Stromal cell of bone marrow (primary cell): ENCODE measurements around the gene C2orf42.
A peak's percentile ranks its signal among the peaks of the same experiment; 100 is the strongest.
"Not testable (repeated sequence)": the region's sequence is repeated elsewhere in the genome, so short reads cannot be mapped to it uniquely, and the experiment has no call there.

ENCODE experiments used
- DNase-seq: peaks from one replicate; pipeline ENCODE4 v3.0.0-alpha.2; 2012; ENCODE audit warnings: low read depth

The C2orf42 gene

GRCh38 chr2:70169654-70170245, 21.1 kb downstream of the C2orf42 start:
- not testable (repeated sequence) for DNase-seq

DNA sequence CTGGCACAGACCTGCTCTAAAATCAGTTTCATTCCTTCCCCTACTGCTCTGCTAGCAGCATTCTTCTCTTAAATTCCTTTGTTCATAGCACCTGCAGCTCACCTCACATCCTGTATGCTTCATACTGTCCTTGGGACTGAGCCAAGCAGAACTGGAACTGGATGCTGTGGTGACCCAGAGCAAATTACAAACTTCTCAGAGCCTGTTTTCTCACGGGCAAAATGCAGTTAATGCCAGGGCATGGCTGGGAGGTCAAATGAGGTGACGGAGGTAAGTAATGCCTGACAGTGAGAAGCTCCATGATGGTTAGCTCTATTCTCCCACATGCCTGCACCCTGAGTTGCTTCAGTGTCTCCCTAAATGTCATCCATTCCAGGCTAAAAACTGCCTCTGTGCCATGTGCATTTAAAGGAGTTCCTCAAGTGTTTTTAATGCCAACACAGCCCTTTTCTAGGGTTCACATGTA, 29.7 kb downstream of the C2orf42 start:
- DNase-seq: no peak

GRCh38 chr2:70160545-70160944, 30.3 kb downstream of the C2orf42 start:
- DNase-seq: no peak

DNA sequence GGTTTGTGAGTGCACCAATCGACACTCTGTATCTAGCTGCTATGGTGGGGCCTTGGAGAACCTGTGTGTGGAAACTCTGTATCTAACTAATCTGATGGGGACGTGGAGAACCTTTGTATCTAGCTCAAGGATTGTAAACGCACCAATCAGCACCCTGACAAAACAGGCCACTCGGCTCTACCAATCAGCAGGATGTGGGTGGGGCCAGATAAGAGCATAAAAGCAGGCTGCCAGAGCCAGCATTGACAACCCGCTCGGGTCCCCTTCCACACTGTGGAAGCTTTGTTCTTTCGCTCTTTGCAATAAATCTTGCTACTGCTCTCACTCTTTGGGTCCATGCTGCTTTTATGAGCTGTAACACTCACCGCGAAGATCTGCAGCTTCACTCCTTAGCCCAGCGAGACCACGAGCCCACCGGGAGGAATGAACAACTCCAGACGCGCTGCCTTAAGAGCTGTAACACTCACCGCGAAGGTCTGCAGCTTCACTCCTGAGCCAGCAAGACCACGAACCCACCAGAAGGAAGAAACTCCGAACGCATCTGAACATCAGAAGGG, 41.6 kb downstream of the C2orf42 start:
- not testable (repeated sequence) for DNase-seq

- DNase-seq: not testable (repeated sequence)
These were observed 42.5 kb downstream of the C2orf42 start for GRCh38 chr2:70148211-70148760.

DNA sequence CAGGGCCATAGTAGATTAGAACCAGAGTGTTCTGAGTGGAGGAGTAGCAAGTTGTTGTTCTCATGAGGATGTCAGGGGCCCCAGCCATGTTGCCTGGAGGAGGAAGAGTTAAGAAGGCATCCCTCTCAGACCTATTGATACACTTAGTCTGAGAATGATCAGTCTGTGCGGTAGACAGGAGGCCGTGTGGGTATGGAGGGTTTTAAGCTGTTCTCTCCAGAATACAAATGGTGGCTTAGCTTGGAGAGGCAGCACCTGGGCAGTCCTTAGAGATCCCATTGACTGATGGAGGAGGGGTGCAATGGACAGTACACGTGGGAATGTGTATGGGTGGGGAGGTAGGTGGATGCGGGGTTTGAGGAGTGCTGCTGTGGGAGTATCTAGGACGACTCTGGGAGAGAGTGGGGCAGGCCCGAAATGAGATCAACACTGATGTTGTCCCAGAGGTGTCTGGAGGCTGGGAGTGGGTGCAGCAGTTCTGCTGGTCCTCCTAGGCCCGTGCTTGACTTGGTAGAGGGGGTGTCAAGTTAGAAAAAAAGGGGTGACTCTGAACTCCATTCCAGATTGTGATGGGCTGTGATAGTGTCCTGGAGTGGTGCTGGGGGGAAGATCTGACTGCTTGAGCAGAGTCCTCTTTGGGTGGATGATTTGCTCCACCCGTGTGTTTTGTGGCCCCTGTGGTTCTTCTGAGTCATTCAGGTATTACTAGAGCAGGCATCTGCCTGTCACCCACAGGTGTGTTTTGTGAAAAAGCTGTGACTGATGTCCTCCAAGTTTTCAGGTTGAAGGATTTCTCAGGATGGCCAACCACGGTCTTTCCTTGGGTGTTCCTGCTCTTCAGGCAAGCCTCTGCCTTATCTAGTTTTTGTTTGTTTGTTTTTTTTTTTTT, 44.7 kb downstream of the C2orf42 start:
- DNase-seq: no peak

DNA sequence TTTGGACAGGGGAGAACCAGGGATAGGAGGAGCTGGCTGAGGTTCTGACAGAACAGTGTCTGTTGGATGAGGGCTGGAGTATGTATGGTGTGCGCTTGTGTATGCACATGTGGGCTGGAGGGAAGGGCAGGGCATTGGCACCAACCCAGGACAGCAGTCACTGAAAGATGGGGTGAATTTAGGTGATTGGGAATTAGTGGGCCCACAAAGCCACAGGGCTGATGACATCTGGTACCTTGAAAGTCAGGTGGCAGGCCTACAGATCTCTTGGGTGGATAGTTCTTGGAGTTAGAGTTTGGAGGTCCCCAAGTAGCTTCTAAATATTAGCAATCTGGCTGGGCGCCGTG, 45.7 kb downstream of the C2orf42 start:
- DNase-seq: no peak

DNA sequence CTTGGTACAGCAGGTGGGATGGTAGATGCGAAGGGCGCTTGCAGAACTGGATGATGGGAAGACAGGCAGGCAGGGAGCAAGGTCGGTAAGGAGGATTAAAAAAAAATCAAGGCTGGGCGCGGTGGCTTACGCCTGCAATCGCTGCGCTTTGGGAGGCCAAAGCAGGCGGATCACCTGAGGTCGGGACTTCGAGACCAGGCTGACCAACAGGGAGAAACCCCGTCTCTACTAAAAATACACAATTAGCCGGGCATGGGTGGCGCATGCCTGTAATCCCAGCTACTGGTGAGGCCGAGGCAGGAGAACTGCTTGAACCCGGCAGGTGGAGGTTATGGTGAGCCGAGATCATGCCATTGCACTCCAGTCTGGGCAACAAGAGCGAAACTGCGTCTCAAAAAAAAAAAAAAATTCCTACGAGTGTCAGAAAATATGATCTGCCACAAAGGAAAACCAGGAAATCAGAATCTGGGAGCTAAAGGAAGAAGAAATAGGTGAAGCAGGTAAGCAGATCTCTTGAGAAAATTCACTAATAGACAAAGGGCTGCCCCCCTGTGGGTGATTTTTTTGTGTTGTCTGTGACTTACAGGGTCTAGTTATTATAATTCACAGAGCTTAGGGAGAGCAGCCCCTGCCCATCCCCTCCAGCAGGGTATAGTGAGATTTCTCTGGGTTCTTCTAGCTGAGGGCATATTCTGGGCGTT, 46.2 kb downstream of the C2orf42 start:
- DNase-seq: no peak

DNA sequence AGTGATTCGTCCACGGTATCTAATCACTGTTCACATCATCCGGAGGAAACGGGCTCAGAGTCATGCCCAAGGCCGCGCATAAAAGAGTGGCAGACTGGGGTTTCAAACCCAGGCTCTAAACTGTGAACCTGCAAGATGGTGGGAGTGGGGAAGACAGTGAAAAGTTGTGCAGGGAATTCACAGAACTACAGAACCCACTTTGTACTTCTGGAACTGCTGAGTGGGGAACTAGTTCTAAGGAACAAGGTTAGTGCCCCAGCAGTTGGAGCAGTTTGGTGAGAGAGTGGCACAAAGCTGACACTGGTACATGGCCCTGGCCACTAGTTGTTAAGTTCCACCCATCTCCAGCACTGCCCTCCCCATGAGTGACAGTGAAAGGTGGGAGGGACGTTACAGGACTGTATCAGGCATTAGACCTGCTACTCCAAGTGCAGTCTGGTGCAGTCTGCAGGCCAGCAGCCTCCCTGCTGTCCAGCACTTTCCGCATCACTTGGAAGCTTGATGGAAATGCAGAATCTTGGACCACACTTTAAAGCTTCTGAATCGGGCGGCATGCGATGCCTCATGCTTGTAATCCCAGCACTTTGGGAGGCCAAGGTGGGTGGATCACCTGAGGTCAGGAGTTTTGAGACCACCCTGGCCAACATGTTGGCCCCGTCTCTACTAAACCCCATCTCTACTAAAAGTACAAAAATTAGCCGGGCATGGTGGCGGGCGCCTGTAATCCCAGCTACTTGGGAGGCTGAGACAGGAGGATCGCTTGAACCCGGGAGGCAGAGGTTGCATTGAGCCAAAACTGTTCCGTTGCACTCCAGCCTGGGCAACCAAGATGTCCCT, 47.3 kb downstream of the C2orf42 start:
- DNase-seq: no peak

GRCh38 chr2:70142590-70143313, 48.1 kb downstream of the C2orf42 start:
- peak; percentile 97 for DNase-seq

DNA sequence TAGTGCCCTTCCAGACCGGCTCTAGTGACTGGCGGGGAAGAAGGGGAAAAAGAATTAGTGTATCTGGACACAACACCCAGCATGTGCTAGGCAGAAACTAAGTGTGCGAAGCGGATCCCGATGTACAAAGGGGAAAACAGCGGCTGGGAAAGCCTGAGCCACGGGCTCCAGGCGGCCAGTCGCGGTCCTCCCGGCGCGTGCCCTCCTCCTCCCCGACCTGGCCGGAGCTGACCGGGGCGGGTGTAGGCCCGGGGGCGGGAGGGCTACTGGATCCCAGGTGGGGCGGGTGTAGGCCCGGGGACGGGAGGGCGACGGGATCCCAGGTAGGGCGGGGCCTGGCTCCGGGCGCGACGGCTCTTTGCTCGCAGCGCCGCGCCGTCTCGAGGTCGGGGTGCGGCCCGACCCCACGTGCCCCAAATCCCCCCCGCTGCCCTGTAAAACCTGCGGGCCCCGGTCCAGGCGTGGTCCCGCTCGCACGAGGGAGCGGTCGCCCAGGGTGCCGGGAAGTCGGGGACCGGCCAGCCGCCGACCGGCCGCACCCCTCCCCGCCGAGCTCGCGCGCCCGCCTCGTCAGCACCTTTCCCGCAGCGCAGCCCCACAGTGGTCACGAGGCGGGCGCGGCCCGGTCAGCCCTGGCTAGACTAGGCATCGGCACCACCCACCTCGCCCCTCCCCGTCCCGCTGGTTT, 48.8 kb downstream of the C2orf42 start:
- DNase-seq: no peak

- DNase-seq: no peak
These were observed 49.5 kb downstream of the C2orf42 start for GRCh38 chr2:70141212-70141901.

DNA sequence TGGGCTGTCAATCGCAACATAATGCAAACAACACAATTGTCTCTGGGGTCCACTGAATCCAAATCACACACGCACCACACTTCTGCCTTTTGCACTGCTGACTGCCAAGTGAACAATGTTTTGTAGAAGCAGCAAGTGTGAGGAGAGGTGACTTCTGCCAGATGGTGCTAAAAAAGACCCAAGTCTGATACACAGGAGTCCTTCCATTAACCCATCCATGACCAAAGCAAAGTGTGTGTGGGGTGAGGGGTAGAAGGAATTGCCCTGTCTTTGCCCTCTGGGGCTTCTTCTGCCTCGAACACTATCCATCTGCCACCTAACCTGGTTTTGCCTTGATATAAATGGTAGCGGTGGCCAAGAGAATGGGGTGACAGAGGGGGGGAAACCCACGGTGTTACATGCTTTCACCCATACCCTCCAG, 50.0 kb downstream of the C2orf42 start:
- no peak for DNase-seq

DNA sequence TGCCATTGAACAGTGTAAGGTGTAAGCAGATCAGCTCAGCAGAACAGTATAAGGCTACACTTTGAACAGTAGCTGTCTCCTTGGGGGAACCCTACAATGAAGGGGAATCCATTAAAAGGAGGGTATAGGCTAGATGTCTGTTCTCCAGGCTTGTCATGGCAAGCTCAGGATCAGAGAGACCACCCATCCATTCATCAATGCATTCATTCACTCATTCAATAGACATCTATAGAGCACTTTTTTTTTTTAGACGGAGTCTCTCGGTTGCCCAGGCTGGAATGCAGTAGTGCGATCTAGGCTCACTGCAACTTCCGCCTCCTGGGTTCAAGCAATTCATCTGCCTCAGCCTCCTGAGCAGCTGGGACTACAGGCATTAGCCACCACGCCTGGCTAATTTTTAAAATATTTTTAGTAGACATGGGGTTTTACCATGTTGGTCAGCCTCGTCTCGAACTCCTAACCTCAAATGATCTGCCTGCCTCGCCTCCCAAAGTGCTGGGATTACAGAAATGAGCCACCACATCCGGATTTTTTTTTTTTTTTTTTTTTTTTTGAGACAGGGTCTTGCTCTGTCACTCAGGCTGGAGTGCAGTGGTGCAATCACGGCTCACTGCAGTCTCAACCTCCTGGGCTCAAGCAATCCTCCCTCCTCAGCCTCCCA, 56.4 kb downstream of the C2orf42 start:
- DNase-seq: not testable (repeated sequence)

DNA sequence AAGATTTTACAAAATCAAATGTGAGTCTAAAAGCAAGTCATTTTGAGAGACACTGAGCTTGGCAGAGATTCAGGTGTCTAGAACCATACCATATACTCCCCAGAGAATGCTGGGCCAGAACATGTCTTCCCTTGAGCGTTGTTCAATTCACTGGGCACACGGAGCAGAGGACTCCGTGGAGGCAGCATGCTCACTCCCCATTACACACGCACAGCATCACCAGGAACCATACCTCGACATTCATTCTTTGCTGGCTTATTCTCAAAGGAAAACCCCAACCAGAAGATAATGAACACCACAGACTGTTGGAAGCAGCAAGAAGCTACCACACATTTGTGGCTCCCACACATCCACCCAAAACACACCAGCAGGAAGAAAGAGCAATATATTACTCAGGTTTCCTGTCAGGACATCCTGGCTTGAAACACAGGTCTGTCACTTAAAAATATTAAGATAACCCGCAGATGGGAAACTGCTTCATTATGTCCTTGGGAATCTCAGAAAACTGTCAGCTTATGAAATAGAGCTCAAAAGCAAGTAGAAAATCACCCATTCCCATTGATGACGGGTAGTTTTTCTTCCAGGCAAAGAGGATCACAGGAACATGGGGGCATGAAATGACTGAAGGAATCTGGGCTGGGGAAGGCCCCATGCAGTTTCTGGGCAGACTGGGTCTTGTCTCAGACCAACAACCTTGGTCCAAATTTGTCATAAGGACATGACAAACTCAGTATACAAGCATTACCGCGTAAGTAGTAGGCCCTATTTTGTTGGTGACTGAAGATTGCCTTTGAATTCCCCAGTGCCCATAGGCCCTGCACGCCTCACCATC, 57.1 kb downstream of the C2orf42 start:
- no peak for DNase-seq

DNA sequence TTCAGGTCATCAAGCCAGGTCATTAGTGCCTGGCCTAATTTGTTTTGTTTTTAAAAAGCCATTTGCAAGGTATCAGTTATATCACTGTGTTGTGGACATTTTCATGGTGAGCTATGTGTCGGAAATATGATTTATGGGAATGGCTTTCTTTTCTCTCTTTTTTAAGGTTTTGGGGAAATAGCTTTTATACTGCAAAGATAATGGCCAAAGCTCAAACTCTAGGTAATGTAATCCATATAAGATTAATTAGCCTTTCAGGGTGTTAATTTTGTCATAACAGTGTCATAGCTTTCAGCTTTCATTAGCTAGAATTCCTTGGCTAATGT, 57.7 kb downstream of the C2orf42 start:
- no peak for DNase-seq

DNA sequence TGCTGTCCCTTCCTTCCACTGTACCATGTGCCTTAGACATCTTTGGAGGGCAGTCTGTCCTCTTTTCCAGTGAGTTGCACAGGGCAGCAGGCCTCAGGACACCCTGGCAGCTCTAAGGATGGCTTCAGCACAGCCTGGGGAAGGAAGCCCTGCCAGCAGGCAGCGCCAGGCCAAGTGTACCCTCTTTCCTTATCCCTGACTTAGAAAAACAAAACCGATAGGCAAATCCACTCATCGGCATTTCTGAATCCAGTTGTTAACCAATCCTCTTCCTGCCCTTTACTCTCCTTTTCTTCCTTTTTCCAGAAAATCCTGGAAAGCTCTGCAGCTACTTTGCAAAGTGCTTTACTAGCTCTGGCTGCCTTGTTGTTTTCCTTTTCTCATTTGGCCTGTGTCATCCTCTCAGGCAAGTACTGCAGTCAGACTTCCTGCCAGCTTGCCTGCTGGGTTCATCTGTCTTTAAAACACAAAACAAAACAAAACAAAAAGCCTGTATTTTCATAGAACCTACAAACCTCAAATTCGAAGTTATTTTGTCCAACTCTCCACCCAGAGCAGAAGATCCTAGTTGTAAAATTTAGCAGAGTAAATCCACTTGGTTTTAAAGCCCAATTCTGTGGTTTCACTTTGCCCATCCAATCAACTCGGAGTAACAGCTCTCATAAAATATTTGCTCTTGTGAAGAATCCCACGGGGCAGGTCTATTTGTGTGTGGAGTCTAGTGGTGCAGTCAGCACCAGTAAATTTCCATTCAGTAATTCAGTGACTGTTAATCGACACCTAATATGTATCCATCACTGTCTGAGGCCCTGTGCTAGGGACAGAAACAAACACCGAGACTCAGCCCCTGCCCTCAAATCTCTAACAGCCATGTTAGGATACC, 58.3 kb downstream of the C2orf42 start:
- DNase-seq: peak; percentile 73
